GM12892 (cell line): Measurements from ENCODE around the gene MYO7B.

Source experiments
- POLR2A ChIP-seq: IDR thresholded peaks from 2 replicates; pipeline ENCODE4 v1.6.1; 2011; ENCODE audit warnings: low read depth, low read length, control low read depth
- POLR2AphosphoS5 ChIP-seq: IDR thresholded peaks from 2 replicates; pipeline ENCODE4 v1.6.1; 2011; ENCODE audit warnings: low read depth, low read length, control low read depth

- TF ChIP-seq POLR2A (no peak), POLR2AphosphoS5 (no peak)
Measured at GRCh38 chr2:127650785-127651380, 115.4 kb downstream of the MYO7B start.
